Nephron progenitor cell (in vitro differentiated cells): Measurements from ENCODE around the gene SPAG7.
A peak's percentile ranks its signal among the peaks of the same experiment; 100 is the strongest.
"Not testable (repeated sequence)": the region's sequence is repeated elsewhere in the genome, so short reads cannot be mapped to it uniquely, and the experiment has no call there.

Experiments
- DNase-seq: peaks from one replicate; pipeline ENCODE4 v3.0.0; 2021
- H3K27ac Mint-ChIP-seq: 2 replicates; pipeline ENCODE4 v1.8.0; 2021; ENCODE audit warnings: mild to moderate bottlenecking, moderate library complexity, mixed read lengths
- H3K27me3 Mint-ChIP-seq: 2 replicates; pipeline ENCODE4 v1.8.0; 2021; ENCODE audit warnings: mild to moderate bottlenecking, low read depth, mixed read lengths; ENCODE audit not compliant: poor library complexity
- H3K36me3 Mint-ChIP-seq: 2 replicates; pipeline ENCODE4 v1.8.0; 2021; ENCODE audit warnings: low read depth, mixed read lengths
- H3K4me1 Mint-ChIP-seq: 2 replicates; pipeline ENCODE4 v1.8.0; 2021; ENCODE audit warnings: mixed read lengths
- H3K4me3 Mint-ChIP-seq: 2 replicates; pipeline ENCODE4 v1.8.0; 2021; ENCODE audit warnings: mild to moderate bottlenecking, moderate library complexity, mixed read lengths
- H3K9me3 Mint-ChIP-seq: 2 replicates; pipeline ENCODE4 v1.8.0; 2021; ENCODE audit warnings: mild to moderate bottlenecking, moderate library complexity, mixed read lengths
- TF ChIP-seq, protein P1 (sequence below): fragments of 200-600 bp; sonication (generic); IDR thresholded peaks from 2 replicates; pipeline ENCODE4 v1.5.0; 2021; ENCODE audit warnings: antibody characterized with exemption

Gene SPAG7

DNA sequence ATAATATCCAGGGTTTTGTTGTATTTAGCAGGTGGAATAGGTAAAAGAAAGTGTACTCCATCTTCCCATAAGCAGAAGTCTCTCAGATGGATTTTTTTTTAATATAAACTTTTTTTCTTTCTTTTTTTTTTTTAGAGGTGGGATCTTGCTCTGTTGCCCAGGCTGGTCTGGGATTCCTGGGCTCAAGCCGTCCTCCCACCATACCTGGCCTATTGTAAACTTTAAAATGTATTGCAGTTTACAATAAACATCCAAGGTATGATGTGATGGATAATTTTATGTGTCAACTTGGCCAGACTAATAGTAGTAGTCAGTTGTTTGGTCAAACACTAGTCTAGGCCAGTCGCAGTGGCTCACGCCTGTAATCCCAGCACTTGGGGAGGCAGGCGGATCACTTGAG, 46.3 kb downstream of the SPAG7 start:
- peaks cover 4% of the 10 kb centered on the region for H3K27me3 Mint-ChIP-seq
- no peak for DNase-seq
- TF ChIP-seq, protein P1, sequence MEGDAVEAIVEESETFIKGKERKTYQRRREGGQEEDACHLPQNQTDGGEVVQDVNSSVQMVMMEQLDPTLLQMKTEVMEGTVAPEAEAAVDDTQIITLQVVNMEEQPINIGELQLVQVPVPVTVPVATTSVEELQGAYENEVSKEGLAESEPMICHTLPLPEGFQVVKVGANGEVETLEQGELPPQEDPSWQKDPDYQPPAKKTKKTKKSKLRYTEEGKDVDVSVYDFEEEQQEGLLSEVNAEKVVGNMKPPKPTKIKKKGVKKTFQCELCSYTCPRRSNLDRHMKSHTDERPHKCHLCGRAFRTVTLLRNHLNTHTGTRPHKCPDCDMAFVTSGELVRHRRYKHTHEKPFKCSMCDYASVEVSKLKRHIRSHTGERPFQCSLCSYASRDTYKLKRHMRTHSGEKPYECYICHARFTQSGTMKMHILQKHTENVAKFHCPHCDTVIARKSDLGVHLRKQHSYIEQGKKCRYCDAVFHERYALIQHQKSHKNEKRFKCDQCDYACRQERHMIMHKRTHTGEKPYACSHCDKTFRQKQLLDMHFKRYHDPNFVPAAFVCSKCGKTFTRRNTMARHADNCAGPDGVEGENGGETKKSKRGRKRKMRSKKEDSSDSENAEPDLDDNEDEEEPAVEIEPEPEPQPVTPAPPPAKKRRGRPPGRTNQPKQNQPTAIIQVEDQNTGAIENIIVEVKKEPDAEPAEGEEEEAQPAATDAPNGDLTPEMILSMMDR, result no peak
- H3K9me3 Mint-ChIP-seq, result no peaks in the 10 kb centered on the region
- H3K27ac Mint-ChIP-seq, result no peak overlapping the region
- H3K4me1 Mint-ChIP-seq, result peaks cover 7% of the 10 kb centered on the region
- H3K4me3 Mint-ChIP-seq, result no peak overlapping the region
- no peaks in the 10 kb centered on the region for H3K36me3 Mint-ChIP-seq

DNA sequence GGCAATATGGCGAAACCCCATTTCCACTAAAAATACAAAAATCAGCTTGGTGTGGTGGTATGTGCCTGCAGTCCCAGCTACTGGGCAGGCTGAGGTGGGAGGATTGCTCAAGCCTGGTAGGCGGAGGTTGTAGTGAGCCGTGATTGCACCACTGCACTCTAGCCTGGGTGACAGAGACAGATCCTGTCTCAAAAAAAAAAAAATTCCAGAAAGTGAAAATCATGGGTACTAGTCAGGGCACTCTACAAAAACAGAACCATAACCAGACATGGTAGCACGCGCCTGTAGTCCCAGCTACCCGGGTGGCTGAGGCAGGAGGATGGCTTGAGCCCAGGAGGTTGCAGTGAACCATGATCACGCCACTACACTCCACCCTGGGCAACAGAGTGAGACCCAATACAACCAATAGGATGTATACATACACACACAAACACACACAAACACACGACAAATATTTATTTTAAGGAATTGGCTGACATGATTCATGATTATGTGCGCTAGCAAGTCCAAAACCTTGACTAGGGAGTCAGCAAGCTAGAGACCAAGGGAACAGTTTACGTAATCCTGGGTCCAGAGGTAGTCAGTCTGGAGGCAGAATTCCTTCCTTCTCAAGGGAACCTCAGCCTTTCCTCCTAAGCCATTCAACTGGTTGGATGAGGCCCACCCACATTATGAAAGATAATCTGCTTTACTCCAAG, 47.1 kb downstream of the SPAG7 start:
- H3K4me1 Mint-ChIP-seq, result peaks cover 5% of the 10 kb centered on the region
- H3K27ac Mint-ChIP-seq, result no peak overlapping the region
- no peaks in the 10 kb centered on the region for H3K36me3 Mint-ChIP-seq
- TF ChIP-seq, protein P1, result no peak
- H3K9me3 Mint-ChIP-seq, result no peaks in the 10 kb centered on the region
- H3K27me3 Mint-ChIP-seq, result peaks cover 4% of the 10 kb centered on the region
- DNase-seq, result no peak
- H3K4me3 Mint-ChIP-seq, result no peak overlapping the region

DNA sequence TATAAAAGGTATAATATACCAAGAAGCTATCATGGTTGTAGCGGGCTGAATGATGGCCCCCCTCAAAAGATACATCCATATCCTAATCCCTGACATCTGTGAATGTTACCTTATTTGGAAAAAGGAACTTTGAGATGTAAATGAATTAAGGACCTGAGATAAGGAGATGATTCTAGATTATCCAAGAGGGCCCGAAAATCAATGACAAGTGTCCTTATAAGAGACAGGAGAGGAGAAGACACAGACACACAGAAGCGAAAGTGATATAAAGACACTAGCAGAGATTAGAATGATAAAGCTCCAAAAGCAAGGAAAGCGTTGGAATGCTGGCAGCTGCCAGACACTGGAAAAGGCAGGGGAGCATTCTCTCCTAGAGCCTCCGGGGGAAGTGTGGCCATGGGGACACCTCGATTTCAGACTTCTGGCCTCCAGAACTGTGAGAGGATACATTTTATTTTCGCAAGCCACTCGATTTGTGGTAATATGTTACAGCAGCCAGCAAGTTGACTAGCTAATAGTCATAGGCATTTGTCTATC, 48.0 kb downstream of the SPAG7 start:
- peak overlapping the region; percentile 65 for H3K27ac Mint-ChIP-seq
- peaks cover 4% of the 10 kb centered on the region for H3K27me3 Mint-ChIP-seq
- H3K9me3 Mint-ChIP-seq, result no peaks in the 10 kb centered on the region
- H3K36me3 Mint-ChIP-seq, result no peaks in the 10 kb centered on the region
- no peak for DNase-seq
- H3K4me1 Mint-ChIP-seq, result peaks cover 5% of the 10 kb centered on the region
- TF ChIP-seq, protein P1, result no peak
- no peak overlapping the region for H3K4me3 Mint-ChIP-seq

DNA sequence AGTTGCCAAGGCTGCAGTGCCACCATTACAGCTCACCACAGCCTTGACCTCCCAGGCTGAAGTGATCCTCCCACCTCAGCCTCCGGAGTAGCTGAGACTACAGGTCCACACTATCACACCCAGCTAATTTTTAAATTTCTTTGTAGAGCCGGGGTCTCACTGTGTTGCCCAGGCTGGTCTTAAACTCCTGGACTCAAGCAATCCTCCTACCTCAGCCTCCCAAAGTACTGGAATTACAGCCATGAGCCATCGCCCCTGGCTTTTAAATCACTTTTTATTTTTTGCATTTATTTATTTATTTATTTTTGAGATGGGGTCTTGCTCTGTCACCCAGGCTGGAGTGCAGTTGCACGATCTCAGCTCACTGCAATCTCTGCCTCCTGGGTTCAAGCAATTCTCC, 53.1 kb downstream of the SPAG7 start:
- peaks cover 11% of the 10 kb centered on the region for H3K4me1 Mint-ChIP-seq
- H3K27ac Mint-ChIP-seq, DNase-seq, H3K9me3 Mint-ChIP-seq, H3K27me3 Mint-ChIP-seq, H3K4me3 Mint-ChIP-seq, H3K36me3 Mint-ChIP-seq: not testable (repeated sequence)

DNA sequence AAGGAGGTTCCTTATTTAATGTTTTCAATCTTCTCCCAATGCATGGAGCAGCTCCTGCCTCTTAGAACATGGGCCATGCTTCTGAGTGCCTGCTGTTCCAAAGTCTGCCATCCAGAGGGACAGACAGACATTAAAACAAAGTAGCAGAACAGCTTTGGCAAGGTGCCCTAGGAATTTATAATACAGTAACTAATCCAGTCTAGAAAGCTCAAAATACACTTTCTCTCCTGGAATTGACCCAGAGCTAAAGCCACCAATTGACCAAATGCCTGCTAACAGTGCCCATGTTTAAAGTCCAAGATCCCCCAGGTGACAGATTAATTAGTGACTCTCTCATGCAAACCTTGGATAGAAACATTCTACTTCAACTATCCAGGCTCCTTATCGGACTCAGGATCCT, 53.6 kb downstream of the SPAG7 start:
- TF ChIP-seq, protein P1, result no peak
- Mint-ChIP-seq H3K27me3 (peaks cover 8% of the 10 kb centered on the region), H3K36me3 (no peaks in the 10 kb centered on the region), H3K4me3 (no peak overlapping the region), H3K4me1 (peaks cover 9% of the 10 kb centered on the region), H3K27ac (no peak overlapping the region), H3K9me3 (no peaks in the 10 kb centered on the region)
- no peak for DNase-seq
